Kidney (tissue), 14 donors: ENCODE results near the gene ANKRD44. TPM values are rescaled to one million over a fixed set of nuclear protein-coding genes. Genes with fewer than 3 reads are reported as not detected.

Experiments used
- DNase-seq, 5 donors: peaks; one replicate each; pipeline ENCODE4 v3.0.0-alpha.2; 2013 to 2020
- FAIRE-seq: peaks from 2 replicates; lab custom pipeline; 2012; peaks lifted over from hg19 to GRCh38; lab: Jason Lieb, UNC
- H3K27ac ChIP-seq, 2 donors: one replicate each; pipeline ENCODE4 v1.7.0; 2013; ENCODE audit warnings: low read depth in 2 of 2, low read length in 2 of 2, inconsistent platforms in 1 of 2
- H3K27me3 ChIP-seq: one replicate; pipeline ENCODE4 v1.7.1; 2013; ENCODE audit warnings: low read length, inconsistent platforms; ENCODE audit not compliant: control insufficient read depth, insufficient read depth
- H3K36me3 ChIP-seq, 3 donors: one replicate each; pipeline versions ENCODE4 v1.7.0 to v1.7.1; 2013; ENCODE audit warnings: low read length in 3 of 3, control low read depth in 1 of 3, inconsistent platforms in 1 of 3; ENCODE audit not compliant: insufficient read depth in 3 of 3, control insufficient read depth in 2 of 3
- H3K4me1 ChIP-seq, 3 donors: one replicate each; pipeline versions ENCODE4 v1.7.0 to v1.7.1; 2013; ENCODE audit warnings: low read length in 3 of 3, inconsistent platforms in 1 of 3, low read depth in 1 of 3; ENCODE audit not compliant: control insufficient read depth in 2 of 3, insufficient read depth in 2 of 3
- H3K4me3 ChIP-seq, 3 donors: one replicate each; pipeline versions ENCODE4 v1.7.0 to v1.8.1; 2013; ENCODE audit warnings: low read length in 3 of 3, control low read depth in 1 of 3, inconsistent platforms in 1 of 3
- H3K9ac ChIP-seq, 3 donors: one replicate each; pipeline versions ENCODE4 v1.7.0 to v1.7.1; 2013; ENCODE audit warnings: low read length in 3 of 3, control low read depth in 1 of 3, inconsistent platforms in 1 of 3
- H3K9me3 ChIP-seq, 3 donors: one replicate each; pipeline versions ENCODE4 v1.7.0 to v1.7.1; 2013; ENCODE audit warnings: low read length in 3 of 3, control low read depth in 1 of 3, inconsistent platforms in 1 of 3; ENCODE audit not compliant: control insufficient read depth in 2 of 3, insufficient read depth in 1 of 3
- intact Hi-C: fragments of 100-400 bp; cut with DNase I; formaldehyde crosslinking; loops from one replicate; pipeline ENCODE4 v1.11.1; 2022
- polyA plus RNA-seq: library from polyadenylated mRNA; stranded (reverse); fragments of 350-450 nt; fragmentation: Illumina TruSeq; extraction: RNeasy Lipid Tissue Mini Kit (QIAGEN cat#74804); gene quantifications from one replicate; pipeline ENCODE4 v1.2.3, GENCODE V29; 2014; ENCODE audit warnings: low read depth, low replicate concordance; ENCODE audit not compliant: insufficient read depth
- total RNA-seq: library from RNA; stranded (reverse); fragmentation: NEBNext Ultra II Directional; extraction: Animal tissue kit (Norgen Biotek cat#: 25700); gene quantifications from one replicate; pipeline ENCODE4 v1.2.1, GENCODE V29; 2021
- TF ChIP-seq, protein P1 (sequence below): IDR thresholded peaks from 3 replicates; pipeline ENCODE4 v1.5.1; 2012; ENCODE audit warnings: mild to moderate bottlenecking, moderate library complexity, borderline replicate concordance; ENCODE audit not compliant: insufficient read depth; ENCODE audit errors: extremely low read depth
- donor health status: control.
- donor health status: control.
- donor health status: control.
- donor health status: control.
- donor health status: control.
- donor health status: DM: yes; HTN: yes; CAD: no.
- donor health status: Normal renal cell carcinoma (clear cell type).

The ANKRD44 gene
- total and polyA plus RNA-seq, 2 donors from 2014 or later, result 2.2 to 39.2 TPM

DNA sequence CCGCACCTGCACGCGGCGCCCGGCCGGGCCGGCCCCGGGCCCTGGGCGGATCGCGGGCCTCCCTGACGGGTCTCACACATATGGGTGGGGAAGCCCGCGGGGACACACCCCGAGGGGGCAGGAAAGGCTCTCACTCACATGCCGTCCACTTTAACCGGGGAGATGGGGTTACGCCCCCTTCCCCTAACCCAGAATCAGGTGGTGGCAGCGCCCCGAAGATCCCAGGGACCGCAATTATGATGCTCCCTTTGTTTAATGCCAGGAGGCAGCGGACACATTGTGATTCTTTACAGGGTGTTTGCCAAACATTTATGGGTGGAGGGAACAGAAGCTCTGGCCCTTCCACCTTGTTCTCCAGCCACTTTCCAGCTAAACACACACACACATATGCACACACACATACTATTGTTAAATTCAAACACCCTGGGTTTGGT lies 424 bp upstream of the ANKRD44 start:
- DNase-seq (peak in 1 of 5 donors; percentile 36), FAIRE-seq (no peak)
- intact Hi-C loops, result loop anchor here (10.0 kb wide), 1 partner anchor 116 kb away; no protein-coding TSS in a partner anchor
- H3K27me3 ChIP-seq, result no peaks in the 10 kb centered on the region
- TF ChIP-seq, protein P1, sequence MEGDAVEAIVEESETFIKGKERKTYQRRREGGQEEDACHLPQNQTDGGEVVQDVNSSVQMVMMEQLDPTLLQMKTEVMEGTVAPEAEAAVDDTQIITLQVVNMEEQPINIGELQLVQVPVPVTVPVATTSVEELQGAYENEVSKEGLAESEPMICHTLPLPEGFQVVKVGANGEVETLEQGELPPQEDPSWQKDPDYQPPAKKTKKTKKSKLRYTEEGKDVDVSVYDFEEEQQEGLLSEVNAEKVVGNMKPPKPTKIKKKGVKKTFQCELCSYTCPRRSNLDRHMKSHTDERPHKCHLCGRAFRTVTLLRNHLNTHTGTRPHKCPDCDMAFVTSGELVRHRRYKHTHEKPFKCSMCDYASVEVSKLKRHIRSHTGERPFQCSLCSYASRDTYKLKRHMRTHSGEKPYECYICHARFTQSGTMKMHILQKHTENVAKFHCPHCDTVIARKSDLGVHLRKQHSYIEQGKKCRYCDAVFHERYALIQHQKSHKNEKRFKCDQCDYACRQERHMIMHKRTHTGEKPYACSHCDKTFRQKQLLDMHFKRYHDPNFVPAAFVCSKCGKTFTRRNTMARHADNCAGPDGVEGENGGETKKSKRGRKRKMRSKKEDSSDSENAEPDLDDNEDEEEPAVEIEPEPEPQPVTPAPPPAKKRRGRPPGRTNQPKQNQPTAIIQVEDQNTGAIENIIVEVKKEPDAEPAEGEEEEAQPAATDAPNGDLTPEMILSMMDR, result no peak
- H3K4me3 ChIP-seq, result peak overlapping the region; percentile 48 to 65 (median 61)
- H3K36me3 ChIP-seq, result no peaks in the 10 kb centered on the region
- peak overlapping the region; percentile 25 to 76 (median 44) for H3K9ac ChIP-seq
- no peaks in the 10 kb centered on the region for H3K9me3 ChIP-seq
- peak overlapping the region in 1 of 2 donors; percentile 26 for H3K27ac ChIP-seq
- peaks cover 0 to 3% (median 0%) of the 10 kb centered on the region in 3 donors for H3K4me1 ChIP-seq

DNA sequence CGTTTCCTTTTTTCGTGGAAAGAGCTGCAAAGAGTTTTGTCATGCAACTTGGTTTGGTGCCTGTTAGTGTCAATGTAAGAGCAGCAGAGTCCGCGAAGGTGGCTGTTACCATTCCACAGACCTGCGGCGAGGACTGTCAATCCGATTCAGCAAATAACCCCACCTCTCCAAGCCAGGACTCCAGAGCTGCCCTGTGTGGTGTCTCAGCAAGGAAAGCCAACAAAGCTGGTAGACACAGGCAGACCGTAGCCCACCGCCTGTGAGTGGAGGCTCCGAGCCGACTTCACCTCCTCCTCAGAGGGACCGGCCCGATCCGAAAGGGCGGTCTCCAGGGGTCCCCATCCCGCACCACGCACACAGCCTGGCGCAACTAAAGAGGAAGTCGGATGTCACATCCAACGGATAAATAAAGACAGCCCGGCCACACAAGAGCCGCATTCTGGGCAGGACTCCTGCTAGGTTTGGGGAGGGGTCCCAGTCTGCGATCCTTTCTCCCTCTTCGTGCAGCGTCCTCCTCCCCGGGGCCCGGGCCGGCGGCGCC lies 819 bp downstream of the ANKRD44 start:
- no peak for FAIRE-seq
- Histone ChIP-seq H3K4me1 (peaks cover 0 to 3% (median 0%) of the 10 kb centered on the region in 3 donors), H3K4me3 (peak overlapping the region; percentile 70 to 87 (median 75)), H3K9me3 (no peaks in the 10 kb centered on the region), H3K27ac (peak overlapping the region; percentile 1 to 56), H3K27me3 (no peaks in the 10 kb centered on the region), H3K9ac (peak overlapping the region in 2 of 3 donors; percentile 70 to 80), H3K36me3 (no peaks in the 10 kb centered on the region)
- TF ChIP-seq, protein P1, result no peak
- DNase-seq, result peak; percentile 46 to 83 (median 63)
- intact Hi-C loops, result loop anchor here (10.0 kb wide), 1 partner anchor 115 kb away; no protein-coding TSS in a partner anchor

DNA sequence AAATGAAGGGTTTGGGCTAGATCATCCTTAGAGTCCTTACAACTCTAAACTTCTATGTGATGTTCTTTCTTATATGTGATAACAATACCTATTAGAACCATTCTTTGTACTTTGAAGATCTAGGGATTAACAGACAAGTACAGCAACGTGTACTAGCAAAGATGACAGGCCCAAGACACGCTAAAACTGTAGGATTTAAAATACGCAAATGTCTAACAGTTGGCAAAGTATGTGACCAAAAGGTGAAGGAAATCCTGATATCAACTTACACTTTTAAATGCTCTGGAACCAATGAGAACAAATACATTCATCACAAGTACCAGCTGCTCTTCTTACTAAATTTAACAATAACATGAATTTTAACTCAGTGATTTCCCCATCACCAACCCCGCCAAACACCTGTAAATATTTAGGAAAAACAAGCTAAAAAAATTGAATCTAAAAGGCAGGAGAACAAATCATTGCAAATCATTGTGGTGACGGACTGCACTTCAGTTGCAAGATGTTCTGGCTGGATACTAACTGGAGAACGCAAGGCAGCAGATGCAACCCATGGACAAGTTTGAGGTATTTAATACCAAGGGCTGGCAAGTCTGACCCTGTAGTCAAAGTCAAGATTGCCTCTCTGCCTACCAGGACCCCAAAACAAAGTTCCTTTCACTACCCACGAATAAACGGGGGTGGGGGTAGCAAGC lies 1.4 kb downstream of the ANKRD44 start:
- TF ChIP-seq, protein P1, result no peak
- Histone ChIP-seq H3K27ac (peak overlapping the region in 1 of 2 donors; percentile 1), H3K9me3 (no peaks in the 10 kb centered on the region), H3K9ac (peak overlapping the region in 1 of 3 donors; percentile 80), H3K4me1 (peaks cover 0 to 3% (median 0%) of the 10 kb centered on the region in 3 donors), H3K27me3 (no peaks in the 10 kb centered on the region), H3K36me3 (no peaks in the 10 kb centered on the region), H3K4me3 (peak overlapping the region; percentile 70 to 87 (median 75))
- DNase-seq (peak in 1 of 5 donors; percentile 28), FAIRE-seq (no peak)
- intact Hi-C loops, result no loop called here
